Limb (tissue), 2 donors: ENCODE data around the gene TMEM14C.
"Not testable (repeated sequence)": the region's sequence is repeated elsewhere in the genome, so short reads cannot be mapped to it uniquely, and the experiment has no call there.

Source experiments
- DNase-seq, 2 donors: peaks; one replicate each; pipeline ENCODE4 v3.0.0-alpha.2; 2016; ENCODE audit errors: extremely low spot score in 2 of 2

The TMEM14C gene

DNA sequence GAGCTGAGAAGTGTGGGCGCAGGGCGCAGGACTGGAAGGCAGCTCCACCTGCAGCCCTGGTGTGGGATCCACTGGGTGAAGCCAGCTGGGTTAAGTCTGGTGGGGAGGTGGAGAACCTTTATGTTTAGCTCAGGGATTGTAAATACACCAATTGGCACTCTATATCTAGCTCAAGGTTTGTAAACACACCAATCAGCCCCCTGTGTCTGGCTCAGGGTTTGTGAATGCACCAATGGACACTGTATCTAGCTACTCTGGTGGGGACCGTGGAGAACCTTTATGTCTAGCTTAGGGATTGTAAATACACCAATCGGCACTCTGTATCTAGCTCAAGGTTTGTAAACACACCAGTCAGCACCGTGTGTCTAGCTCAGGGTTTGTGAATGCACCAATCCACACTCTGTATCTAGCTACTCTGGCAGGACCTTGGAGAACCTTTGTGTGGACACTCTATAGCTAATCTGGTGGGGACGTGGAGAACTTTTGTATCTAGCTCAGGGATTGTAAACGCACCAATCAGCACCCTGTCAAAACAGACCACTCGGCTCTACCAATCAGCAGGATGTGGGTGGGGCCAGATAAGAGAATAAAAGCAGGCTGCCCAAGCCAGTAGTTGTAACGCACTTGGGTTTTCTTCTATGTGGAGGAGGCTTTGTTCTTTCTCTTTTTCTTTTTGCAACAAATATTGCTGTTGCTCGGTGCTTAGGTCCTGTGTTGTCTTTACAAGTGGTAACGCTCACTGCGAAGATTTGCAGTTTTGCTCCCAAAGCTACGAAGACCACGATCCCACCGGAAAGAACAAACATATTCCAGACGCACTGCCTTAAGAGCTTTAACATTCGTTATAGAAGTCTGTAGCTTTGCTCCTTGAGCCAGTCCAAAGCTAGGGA lies 1.7 kb upstream of the TMEM14C start:
- DNase-seq = not testable (repeated sequence)

DNA sequence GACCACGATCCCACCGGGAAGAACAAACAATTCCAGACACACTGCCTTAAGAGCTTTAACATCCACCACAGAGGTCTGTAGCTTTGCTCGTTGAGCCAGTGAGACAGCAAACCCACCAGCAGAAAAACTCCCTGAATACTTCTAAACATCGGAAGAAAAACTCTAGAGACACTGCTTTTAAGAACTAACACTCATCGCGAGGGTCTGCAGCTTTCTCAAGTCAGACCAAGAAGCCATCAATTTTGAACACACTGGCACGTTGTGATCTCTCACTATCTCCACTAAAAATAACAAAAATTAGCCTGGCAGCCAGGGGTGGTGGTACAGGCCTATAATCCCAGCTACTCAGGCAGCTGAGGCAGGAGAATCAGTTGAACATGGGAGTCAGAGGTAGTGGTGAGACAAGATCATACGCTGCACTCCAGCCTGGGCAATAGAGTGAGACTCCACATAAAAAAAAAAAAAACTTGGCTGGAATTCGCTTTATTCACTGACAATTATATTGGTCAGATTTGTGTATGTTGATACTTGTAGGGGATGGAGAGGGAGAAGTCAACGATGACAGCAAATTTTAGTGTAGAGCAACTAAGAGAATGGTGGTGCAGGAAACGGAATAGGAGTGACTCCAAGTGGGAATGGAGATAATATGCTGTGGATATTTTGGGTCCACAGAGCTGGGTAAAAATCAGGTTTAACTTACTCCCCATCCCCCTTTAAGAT lies 860 bp upstream of the TMEM14C start:
- no peak for DNase-seq

GRCh38 chr6:10722570-10722819 lies 375 bp upstream of the TMEM14C start:
- no peak for DNase-seq

DNA sequence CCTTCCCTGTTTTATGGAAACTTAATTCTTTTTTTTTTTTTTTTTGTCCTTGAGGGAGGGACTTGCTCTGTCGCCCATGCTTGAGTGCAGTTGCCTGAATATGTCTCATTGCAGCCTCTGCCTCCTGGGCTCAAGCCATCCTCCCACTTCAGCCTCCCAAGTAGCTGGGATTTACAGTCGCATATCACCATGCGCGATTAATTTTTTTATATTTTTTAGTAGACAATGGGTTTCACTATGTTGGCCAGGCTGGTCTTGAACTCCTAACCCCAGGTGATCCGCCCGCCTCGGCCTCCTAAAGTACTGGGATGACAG lies 654 bp downstream of the TMEM14C start:
- no peak for DNase-seq

DNA sequence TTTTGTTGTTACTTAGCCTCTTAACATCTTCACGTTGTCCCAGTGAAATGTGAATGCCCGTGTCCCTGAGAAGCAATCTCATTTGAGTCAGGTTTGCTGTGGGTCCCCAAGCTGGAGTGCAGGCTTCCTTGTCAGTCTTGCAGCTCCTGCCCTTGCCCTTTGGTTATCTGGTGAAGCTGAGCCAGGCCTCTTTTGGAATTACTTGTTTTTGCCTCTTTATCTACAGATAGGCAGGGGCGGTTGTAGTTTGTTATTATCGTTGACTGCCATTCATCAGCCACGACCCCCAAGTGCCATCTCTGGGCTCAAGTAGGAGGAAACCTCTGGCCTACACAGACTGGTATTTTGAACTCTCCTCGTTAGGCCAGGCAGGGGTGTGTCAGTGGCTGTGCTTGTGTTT lies 2.2 kb downstream of the TMEM14C start:
- no peak for DNase-seq

GRCh38 chr6:10725716-10726115 lies 2.8 kb downstream of the TMEM14C start:
- no peak for DNase-seq

- DNase-seq = no peak
Measured at GRCh38 chr6:10730254-10730653, 7.4 kb downstream of the TMEM14C start.

GRCh38 chr6:10733151-10733715 lies 10.4 kb downstream of the TMEM14C start:
- DNase-seq = no peak

GRCh38 chr6:10733863-10734262 lies 11.0 kb downstream of the TMEM14C start:
- DNase-seq = no peak

- DNase-seq = no peak
Measured at GRCh38 chr6:10736731-10737130, 13.9 kb downstream of the TMEM14C start.

DNA sequence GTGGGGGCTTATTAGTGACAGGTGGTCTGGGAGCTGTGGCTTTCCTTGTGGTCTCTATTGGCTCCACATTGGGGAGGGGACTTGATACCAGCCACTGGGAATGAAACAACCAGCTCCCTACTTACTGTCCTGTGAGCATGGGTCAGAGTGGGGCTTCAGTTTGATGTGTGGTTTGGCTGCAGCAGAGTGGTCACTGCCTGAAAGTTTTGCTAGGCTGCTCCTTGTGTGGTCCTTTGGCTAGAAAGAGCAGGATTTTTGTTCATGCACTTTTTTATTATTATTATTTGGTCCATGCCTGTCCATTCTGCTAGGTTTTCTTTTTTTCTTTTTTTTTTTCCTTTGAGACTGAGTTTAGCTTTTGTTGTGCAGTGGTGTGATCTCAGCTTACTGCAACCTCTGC lies 17.2 kb downstream of the TMEM14C start:
- DNase-seq = no peak

- not testable (repeated sequence) for DNase-seq
Measured at GRCh38 chr6:10741643-10742042, 18.8 kb downstream of the TMEM14C start.

DNA sequence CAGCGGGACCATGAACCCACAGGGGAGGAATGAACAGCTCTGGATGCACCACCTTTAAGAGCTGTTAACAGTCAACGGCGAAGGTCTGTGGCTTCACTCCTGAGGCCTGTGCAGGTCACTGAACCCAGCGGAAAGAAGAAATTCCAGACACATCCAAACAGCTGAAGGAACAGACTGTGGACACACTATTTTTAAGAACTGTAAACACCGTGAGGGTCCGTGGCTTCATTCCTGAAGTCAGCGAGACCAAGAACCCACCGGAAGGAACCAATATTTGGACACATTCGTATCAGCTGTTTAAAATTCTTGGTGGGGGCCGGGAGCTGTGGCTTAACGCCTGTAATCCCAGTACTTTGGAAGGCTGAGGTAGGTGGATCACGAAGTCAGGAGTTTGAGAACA lies 19.4 kb downstream of the TMEM14C start:
- DNase-seq = no peak

DNA sequence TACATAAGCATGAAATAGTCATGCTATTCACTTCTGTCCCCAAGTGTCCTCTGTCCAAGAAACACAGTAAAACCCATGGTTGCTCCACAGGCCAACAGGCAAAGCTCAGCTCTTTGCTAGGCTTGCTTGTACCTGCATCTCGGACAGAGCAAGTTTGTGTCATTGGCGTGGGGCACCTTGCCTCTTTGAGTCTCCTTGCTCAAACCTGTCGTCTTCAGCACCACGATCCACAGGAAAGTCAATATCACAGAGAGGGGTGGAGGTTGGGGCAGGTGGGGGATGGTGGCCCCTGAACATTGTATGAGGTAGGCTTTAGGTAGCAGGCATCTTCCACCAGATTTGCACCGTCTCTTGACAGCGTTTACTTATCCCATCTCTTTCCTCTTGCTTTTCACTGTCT lies 20.6 kb downstream of the TMEM14C start:
- DNase-seq = no peak

DNA sequence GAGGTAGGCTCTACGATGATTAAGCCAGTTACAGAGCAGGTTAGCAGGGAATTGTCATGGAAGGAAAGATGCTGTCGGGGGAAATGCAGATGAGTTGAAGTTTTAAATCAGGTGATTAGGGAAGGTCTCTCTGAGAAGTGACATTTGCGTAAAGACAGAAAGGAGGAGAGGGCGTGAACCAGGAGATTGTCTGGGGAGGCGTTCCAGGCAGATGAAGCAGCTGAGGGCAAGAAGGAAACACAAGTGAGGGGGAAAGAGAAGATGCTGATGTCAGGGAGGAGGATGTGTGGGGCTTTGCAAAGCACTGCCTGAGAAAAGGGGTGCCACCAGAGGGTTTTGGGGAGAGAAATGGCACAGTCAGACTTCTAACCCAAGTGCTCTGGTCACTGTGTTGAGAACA lies 22.2 kb downstream of the TMEM14C start:
- DNase-seq = no peak

DNA sequence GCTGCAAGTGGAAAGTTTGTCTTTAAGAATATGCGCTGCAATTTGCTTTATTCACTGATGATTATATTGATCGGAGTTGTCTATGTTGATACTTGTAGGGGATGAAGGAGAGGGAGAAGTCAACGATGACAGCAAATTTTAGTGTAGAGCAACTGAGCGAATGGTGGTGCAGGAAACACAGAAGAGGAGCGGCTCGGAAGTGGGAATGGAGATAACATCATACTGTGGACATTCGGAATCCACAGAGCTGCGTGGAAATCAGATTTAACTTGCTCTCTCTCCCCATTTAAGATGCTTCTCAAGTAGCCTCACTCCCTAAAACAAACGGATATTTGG lies 24.0 kb downstream of the TMEM14C start:
- no peak for DNase-seq

GRCh38 chr6:10747251-10747972 lies 24.5 kb downstream of the TMEM14C start, which contains the start of gene TMEM14B:
Gene TMEM14B, plus strand, starts transcription at chr6:10747805. Its CDS starts 1,441 bp downstream, at chr6:10749246.
- peak; percentile 98 to 99 for DNase-seq

DNA sequence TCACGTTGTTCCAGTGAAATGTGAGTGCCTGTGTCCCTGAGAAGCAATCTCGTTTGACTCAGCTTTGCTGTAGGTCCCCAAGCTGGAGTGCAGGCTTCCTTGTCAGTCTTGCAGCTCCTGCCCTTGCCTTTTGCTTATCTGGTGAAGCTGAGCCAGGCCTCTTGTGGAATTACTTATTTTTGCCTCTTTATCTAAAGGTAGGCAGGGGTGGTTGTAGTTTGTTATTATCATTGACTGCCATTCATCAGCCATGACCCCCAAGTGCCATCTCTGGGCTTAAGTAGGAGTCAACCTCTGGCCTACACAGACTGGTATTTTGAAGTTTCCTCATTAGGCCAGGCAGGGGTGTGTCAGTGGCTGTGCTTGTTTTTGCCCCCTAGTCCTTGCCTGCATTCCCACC lies 26.9 kb downstream of the TMEM14C start:
- DNase-seq = no peak

DNA sequence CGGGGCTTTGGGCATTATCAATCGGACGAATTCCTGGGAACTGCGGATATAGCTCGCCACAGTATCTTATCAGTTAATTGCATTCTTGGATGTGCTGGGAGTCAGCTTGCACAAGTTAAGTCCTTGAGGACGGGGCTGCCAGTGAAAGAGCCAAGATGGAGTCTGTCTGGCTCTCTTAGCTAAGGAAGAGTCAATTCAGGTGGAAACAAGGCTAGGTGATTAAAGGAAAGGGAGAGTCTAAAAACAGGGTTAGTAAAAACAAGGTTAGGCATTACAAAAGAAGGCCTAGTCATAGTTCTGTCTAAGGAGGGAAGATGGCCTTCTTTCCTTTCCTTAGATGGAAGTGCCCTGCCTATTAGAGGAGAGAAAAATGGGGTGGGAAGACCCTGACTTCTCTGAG lies 27.7 kb downstream of the TMEM14C start:
- DNase-seq = not testable (repeated sequence)

DNA sequence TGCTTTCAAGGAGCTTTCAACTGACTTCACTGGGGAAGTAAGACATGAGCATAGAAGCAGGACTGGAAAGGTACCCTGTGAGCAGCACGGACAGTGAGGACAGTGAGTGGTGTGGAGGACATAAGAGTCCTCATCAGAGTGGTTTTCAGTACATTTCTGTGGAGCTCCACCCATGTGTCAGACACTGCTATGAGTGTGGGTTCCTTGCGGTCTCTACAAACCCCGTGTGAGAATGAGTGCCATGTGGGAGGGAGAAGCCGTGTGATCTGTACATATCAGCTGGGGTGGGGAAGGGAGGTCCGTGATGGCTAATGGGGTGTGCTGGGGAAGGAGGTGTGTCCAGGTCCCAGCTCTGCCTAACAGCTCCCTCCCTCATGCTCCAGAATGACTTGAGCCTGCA lies 28.9 kb downstream of the TMEM14C start:
- DNase-seq = not testable (repeated sequence)

DNA sequence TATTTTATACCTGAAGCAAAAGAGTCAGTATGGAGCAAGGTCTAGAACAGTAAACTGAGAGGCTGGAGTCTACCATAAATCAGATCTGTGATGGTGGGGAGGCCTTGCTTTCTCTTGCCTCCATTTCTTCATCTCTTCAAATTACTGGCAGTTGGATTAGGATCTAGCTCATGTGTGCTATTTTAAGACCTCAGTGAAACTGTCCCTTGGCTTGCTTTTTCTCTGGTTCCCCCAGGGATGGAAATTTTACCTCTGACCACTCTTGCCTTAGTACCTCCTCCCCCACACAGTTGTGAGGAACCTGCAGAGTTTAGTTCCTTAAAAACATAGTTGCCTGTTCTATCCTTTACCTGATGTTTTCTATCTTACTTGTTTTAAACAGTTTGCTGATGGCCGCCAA lies 33.2 kb downstream of the TMEM14C start:
- no peak for DNase-seq

- peak in 1 of 2 donors; percentile 46 for DNase-seq
Measured at GRCh38 chr6:10759312-10759839, 36.5 kb downstream of the TMEM14C start.
